ENCODE measurements around the gene PNPLA8. TPM values are rescaled to one million over a fixed set of nuclear protein-coding genes. Genes with fewer than 3 reads are reported as not detected.

The PNPLA8 gene
- total RNA-seq, 1 donor from 2014 or later, result 27.4 TPM

- no peak for TF ChIP-seq CTCF (IDR thresholded peaks at IDR 0.05)
- ATAC-seq, result no peak
- no peak for DNase-seq
Observed at GRCh38 chr7:108448584-108449505, 77.1 kb downstream of the PNPLA8 start.

GRCh38 chr7:108442039-108442568 lies 83.8 kb downstream of the PNPLA8 start:
- Histone ChIP-seq H3K4me1 (no peaks in the 10 kb centered on the region), H3K4me3 (no peak overlapping the region), H3K27me3 (no peaks in the 10 kb centered on the region), H3K36me3 (no peaks in the 10 kb centered on the region), H3K27ac (no peak overlapping the region), H3K9me3 (no peaks in the 10 kb centered on the region)
- TF ChIP-seq CTCF (IDR thresholded peaks at IDR 0.05), result no peak
- ATAC-seq (no peak), DNase-seq (no peak)
- intact Hi-C loops (cut with DNase I), result no loop called here

More at GRCh38 chr7:108448584-108449505, 77.1 kb downstream of the PNPLA8 start:
- Histone ChIP-seq H3K27ac (no peak overlapping the region), H3K27me3 (peaks cover 23% of the 10 kb centered on the region), H3K4me1 (no peaks in the 10 kb centered on the region), H3K9me3 (no peaks in the 10 kb centered on the region), H3K36me3 (no peaks in the 10 kb centered on the region), H3K4me3 (no peak overlapping the region)
- intact Hi-C loops (cut with DNase I), result no loop called here

GRCh38 chr7:108441392-108441955 lies 84.5 kb downstream of the PNPLA8 start:
- Histone ChIP-seq H3K4me1 (no peaks in the 10 kb centered on the region), H3K36me3 (no peaks in the 10 kb centered on the region), H3K27me3 (no peaks in the 10 kb centered on the region), H3K4me3 (no peak overlapping the region), H3K27ac (no peak overlapping the region), H3K9me3 (no peaks in the 10 kb centered on the region)
- TF ChIP-seq CTCF (IDR thresholded peaks at IDR 0.05), result no peak
- DNase-seq (no peak), ATAC-seq (no peak)
- intact Hi-C loops (cut with DNase I), result no loop called here

- H3K27ac ChIP-seq, result no peak overlapping the region
- no peak for TF ChIP-seq CTCF (IDR thresholded peaks at IDR 0.05)
- intact Hi-C loops (cut with DNase I), result no loop called here
Observed at GRCh38 chr7:108440613-108441012, 85.3 kb downstream of the PNPLA8 start.

GRCh38 chr7:108436906-108437305 lies 89.0 kb downstream of the PNPLA8 start:
- H3K27ac ChIP-seq, result no peak overlapping the region
- intact Hi-C loops (cut with DNase I), result no loop called here
- no peak overlapping the region for H3K4me3 ChIP-seq

More at GRCh38 chr7:108440613-108441012, 85.3 kb downstream of the PNPLA8 start:
- Histone ChIP-seq H3K4me1 (no peaks in the 10 kb centered on the region), H3K4me3 (no peak overlapping the region), H3K9me3 (no peaks in the 10 kb centered on the region), H3K36me3 (no peaks in the 10 kb centered on the region), H3K27me3 (no peaks in the 10 kb centered on the region)
- DNase-seq (no peak), ATAC-seq (no peak)

More at GRCh38 chr7:108436906-108437305, 89.0 kb downstream of the PNPLA8 start:
- no peak for TF ChIP-seq CTCF (IDR thresholded peaks at IDR 0.05)
- Histone ChIP-seq H3K4me1 (no peaks in the 10 kb centered on the region), H3K27me3 (no peaks in the 10 kb centered on the region), H3K9me3 (no peaks in the 10 kb centered on the region), H3K36me3 (no peaks in the 10 kb centered on the region)
- DNase-seq (no peak), ATAC-seq (no peak)

Measured in upper lobe of right lung (tissue), 1 donor.